HepG2 (cell line): Measurements from ENCODE around the gene SRSF12. TPM values are rescaled to one million over a fixed set of nuclear protein-coding genes. Genes with fewer than 3 reads are reported as not detected.

ENCODE experiments used
- ATF7-NPFF ChIP-seq: sonication (generic); formaldehyde crosslinking; IDR thresholded peaks from 2 replicates; pipeline ENCODE4 v1.8.1; 2023; ENCODE audit warnings: mild to moderate bottlenecking, low read depth, missing genetic modification reagents, moderate library complexity
- ATRX ChIP-seq: sonication (generic); formaldehyde crosslinking; IDR thresholded peaks from 2 replicates; pipeline ENCODE4 v1.4.0; 2020; ENCODE audit warnings: missing genetic modification reagents, borderline replicate concordance
- HNRNPK ChIP-seq: fragments of 200-400 bp; formaldehyde crosslinking; IDR thresholded peaks from 2 replicates; pipeline ENCODE4 v1.6.1; 2018; ENCODE audit warnings: low read length, low read depth, moderate library complexity, mild to moderate bottlenecking; ENCODE audit not compliant: poor library complexity, severe bottlenecking
- IRX3 ChIP-seq: sonication (generic); formaldehyde crosslinking; IDR thresholded peaks from 2 replicates; pipeline ENCODE4 v1.8.1; 2023; ENCODE audit warnings: mild to moderate bottlenecking, low read depth, missing genetic modification reagents, borderline replicate concordance
- KLF16 ChIP-seq, 2 experiments: sonication (generic) in 1 of 2; formaldehyde crosslinking in 1 of 2; IDR thresholded peaks; 2 replicates each; pipeline versions ENCODE4 v1.6.1 to v1.8.0; 2016 to 2023; ENCODE audit warnings: missing genetic modification reagents in 2 of 2, missing compliant biosample characterization in 1 of 2
- SIX4 ChIP-seq: sonication (generic); formaldehyde crosslinking; IDR thresholded peaks from 2 replicates; pipeline ENCODE4 v1.4.0; 2020; ENCODE audit warnings: missing genetic modification reagents
- SNAPC4 ChIP-seq: sonication (generic); formaldehyde crosslinking; IDR thresholded peaks from 2 replicates; pipeline ENCODE4 v1.4.0; 2020; ENCODE audit warnings: mild to moderate bottlenecking, missing genetic modification reagents
- TSC22D2 ChIP-seq: sonication (generic); formaldehyde crosslinking; IDR thresholded peaks from 2 replicates; pipeline ENCODE4 v1.5.1; 2020; ENCODE audit warnings: missing genetic modification reagents, mild to moderate bottlenecking, borderline replicate concordance
- U2AF2 ChIP-seq: fragments of 200-400 bp; formaldehyde crosslinking; IDR thresholded peaks from 2 replicates; pipeline ENCODE4 v1.6.1; 2017; ENCODE audit warnings: low read depth, mild to moderate bottlenecking, low read length
- ZFP62 ChIP-seq: sonication (generic); formaldehyde crosslinking; IDR thresholded peaks from 2 replicates; pipeline ENCODE4 v1.4.0; 2020; ENCODE audit warnings: missing genetic modification reagents
- ZNF33B ChIP-seq: sonication (generic); formaldehyde crosslinking; IDR thresholded peaks from 2 replicates; pipeline ENCODE4 v1.5.1; 2020; ENCODE audit warnings: mild to moderate bottlenecking, missing genetic modification reagents
- ZNF672 ChIP-seq: sonication (generic); formaldehyde crosslinking; IDR thresholded peaks from 2 replicates; pipeline ENCODE4 v1.8.1; 2022; ENCODE audit warnings: missing genetic modification reagents
- ZSCAN30 ChIP-seq: sonication (generic); formaldehyde crosslinking; IDR thresholded peaks from 2 replicates; pipeline ENCODE4 v1.5.0; 2020; ENCODE audit warnings: mild to moderate bottlenecking, missing genetic modification reagents
- polyA plus RNA-seq, 8 experiments: library from polyadenylated mRNA; depleted of rRNA in 3 of 8; stranded (reverse) in 7 of 8; unstranded in 1 of 8; fragments of >200 nt; fragmentation: Illumina TruSeq in 4 of 8; extraction: Trizol in 4 of 8; gene quantifications; 2 replicates each; pipeline versions ENCODE4 v1.2.1 to v1.2.3, GENCODE V29; 2011 to 2016; ENCODE audit warnings: low read depth in 4 of 8, missing spikeins in 1 of 8, mixed read lengths in 1 of 8; ENCODE audit not compliant: insufficient read depth in 1 of 8
- total RNA-seq, 5 experiments: library from RNA; depleted of rRNA; stranded (reverse); fragments of >200 nt; fragmentation: Illumina TruSeq; extraction: Trizol; gene quantifications; 2 replicates each; pipeline ENCODE4 v1.2.3, GENCODE V29; 2016; ENCODE audit warnings: low read depth in 1 of 5
- TF ChIP-seq, protein P1 (sequence below): IDR thresholded peaks from 2 replicates; pipeline ENCODE4 v1.6.1; 2016
- TF ChIP-seq, protein P2 (sequence below): sonication (generic); formaldehyde crosslinking; conservative IDR thresholded peaks from 2 replicates; pipeline ENCODE4 v1.8.0; 2022; ENCODE audit warnings: mild to moderate bottlenecking, moderate library complexity, missing genetic modification reagents
- TF ChIP-seq, protein P3 (sequence below): IDR thresholded peaks from 2 replicates; pipeline ENCODE4 v1.4.0; 2020; ENCODE audit warnings: mild to moderate bottlenecking, missing genetic modification reagents

The SRSF12 gene
- total and polyA plus RNA-seq, 2 of the 13 experiments (the other 11 are each of a cell fraction or from before 2014, with no cell fraction given), result 1.7 to 1.9 TPM

DNA sequence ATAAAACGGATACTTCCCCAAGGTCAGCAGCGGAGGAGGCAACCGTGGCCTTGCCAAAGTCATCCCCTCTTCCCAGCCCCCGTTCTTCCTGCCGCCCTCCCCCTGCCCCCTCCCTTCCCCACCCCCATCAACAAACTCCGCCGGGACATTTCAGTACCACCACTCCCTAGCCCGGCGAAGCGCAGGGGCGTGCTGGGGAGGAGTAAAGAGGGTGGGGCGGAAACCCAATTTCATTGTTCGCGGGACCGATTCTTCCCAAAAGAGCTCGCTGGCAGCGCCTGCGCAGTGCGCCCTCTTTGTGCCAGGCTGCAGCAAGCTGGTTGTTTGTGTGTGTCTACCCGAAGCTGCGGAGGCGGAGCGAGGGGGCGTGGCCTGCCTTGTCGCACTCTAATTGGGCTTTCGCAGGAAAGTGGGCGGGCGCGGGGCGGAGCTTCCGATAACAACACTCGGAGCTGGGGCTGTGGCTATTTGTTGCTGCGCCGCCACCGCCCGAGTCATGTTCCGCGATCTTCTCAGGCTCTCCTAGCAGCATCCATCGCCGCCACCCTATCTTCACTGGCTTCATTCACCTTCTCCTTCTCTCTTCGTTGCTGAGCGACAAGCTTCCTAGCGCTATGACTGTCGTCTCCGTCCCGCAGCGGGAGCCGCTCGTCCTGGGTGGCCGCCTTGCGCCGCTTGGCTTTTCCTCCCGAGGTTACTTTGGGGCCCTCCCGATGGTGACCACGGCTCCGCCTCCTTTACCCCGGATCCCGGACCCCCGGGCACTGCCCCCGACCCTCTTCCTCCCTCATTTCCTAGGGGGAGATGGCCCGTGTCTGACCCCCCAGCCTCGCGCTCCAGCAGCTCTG, 37.4 kb downstream of the SRSF12 start, which contains the start of gene PNRC1 (continued):
- TF ChIP-seq, protein P1, sequence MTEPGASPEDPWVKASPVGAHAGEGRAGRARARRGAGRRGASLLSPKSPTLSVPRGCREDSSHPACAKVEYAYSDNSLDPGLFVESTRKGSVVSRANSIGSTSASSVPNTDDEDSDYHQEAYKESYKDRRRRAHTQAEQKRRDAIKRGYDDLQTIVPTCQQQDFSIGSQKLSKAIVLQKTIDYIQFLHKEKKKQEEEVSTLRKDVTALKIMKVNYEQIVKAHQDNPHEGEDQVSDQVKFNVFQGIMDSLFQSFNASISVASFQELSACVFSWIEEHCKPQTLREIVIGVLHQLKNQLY (CRISPR knock-in tag), result 0 out of 2 replicates have a peak, but pooled peaks have one; percentile 46
- 0 out of 2 replicates have a peak, but pooled peaks have one; percentile 18 for TF ChIP-seq ZFP62 (CRISPR knock-in tag)
- TF ChIP-seq TSC22D2 (CRISPR knock-in tag), result peak; percentile 86; the same call in 1 of the 2 replicates
- TF ChIP-seq, protein P2, sequence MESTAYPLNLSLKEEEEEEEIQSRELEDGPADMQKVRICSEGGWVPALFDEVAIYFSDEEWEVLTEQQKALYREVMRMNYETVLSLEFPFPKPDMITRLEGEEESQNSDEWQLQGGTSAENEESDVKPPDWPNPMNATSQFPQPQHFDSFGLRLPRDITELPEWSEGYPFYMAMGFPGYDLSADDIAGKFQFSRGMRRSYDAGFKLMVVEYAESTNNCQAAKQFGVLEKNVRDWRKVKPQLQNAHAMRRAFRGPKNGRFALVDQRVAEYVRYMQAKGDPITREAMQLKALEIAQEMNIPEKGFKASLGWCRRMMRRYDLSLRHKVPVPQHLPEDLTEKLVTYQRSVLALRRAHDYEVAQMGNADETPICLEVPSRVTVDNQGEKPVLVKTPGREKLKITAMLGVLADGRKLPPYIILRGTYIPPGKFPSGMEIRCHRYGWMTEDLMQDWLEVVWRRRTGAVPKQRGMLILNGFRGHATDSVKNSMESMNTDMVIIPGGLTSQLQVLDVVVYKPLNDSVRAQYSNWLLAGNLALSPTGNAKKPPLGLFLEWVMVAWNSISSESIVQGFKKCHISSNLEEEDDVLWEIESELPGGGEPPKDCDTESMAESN, result no peak; the same call in 1 of the 2 replicates
- no peak for TF ChIP-seq SNAPC4 (CRISPR knock-in tag)
- 0 out of 2 replicates have a peak, but pooled peaks have one; percentile 64 for TF ChIP-seq ZNF33B (CRISPR knock-in tag)
- peak in 1 of 2 experiments; percentile 93; a peak in 2 of 4 replicates for TF ChIP-seq KLF16 (CRISPR knock-in tag; IDR thresholded peaks at IDR 0.05)
- no peak for TF ChIP-seq U2AF2
- TF ChIP-seq ZSCAN30, result 0 out of 2 replicates have a peak, but pooled peaks have one; percentile 38
- TF ChIP-seq IRX3, result 0 out of 2 replicates have a peak, but pooled peaks have one; percentile 64
- TF ChIP-seq ZNF672 (CRISPR knock-in tag), result no peak
- TF ChIP-seq, protein P3, sequence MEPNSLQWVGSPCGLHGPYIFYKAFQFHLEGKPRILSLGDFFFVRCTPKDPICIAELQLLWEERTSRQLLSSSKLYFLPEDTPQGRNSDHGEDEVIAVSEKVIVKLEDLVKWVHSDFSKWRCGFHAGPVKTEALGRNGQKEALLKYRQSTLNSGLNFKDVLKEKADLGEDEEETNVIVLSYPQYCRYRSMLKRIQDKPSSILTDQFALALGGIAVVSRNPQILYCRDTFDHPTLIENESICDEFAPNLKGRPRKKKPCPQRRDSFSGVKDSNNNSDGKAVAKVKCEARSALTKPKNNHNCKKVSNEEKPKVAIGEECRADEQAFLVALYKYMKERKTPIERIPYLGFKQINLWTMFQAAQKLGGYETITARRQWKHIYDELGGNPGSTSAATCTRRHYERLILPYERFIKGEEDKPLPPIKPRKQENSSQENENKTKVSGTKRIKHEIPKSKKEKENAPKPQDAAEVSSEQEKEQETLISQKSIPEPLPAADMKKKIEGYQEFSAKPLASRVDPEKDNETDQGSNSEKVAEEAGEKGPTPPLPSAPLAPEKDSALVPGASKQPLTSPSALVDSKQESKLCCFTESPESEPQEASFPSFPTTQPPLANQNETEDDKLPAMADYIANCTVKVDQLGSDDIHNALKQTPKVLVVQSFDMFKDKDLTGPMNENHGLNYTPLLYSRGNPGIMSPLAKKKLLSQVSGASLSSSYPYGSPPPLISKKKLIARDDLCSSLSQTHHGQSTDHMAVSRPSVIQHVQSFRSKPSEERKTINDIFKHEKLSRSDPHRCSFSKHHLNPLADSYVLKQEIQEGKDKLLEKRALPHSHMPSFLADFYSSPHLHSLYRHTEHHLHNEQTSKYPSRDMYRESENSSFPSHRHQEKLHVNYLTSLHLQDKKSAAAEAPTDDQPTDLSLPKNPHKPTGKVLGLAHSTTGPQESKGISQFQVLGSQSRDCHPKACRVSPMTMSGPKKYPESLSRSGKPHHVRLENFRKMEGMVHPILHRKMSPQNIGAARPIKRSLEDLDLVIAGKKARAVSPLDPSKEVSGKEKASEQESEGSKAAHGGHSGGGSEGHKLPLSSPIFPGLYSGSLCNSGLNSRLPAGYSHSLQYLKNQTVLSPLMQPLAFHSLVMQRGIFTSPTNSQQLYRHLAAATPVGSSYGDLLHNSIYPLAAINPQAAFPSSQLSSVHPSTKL (CRISPR knock-in tag), result peak; percentile 40; the same call in 1 of the 2 replicates
- no peak for TF ChIP-seq ATRX (CRISPR knock-in tag)
- peak; percentile 46 for TF ChIP-seq ATF7-NPFF (CRISPR knock-in tag)
- TF ChIP-seq SIX4 (CRISPR knock-in tag), result no peak
- peak; percentile 79 for TF ChIP-seq HNRNPK
